CMK (cell line): ENCODE data around the gene SEMA4A.

Experiments used
- DNase-seq: peaks from one replicate; pipeline ENCODE4 v3.0.0-alpha.2; 2010; ENCODE audit warnings: low read depth

Gene SEMA4A

DNA sequence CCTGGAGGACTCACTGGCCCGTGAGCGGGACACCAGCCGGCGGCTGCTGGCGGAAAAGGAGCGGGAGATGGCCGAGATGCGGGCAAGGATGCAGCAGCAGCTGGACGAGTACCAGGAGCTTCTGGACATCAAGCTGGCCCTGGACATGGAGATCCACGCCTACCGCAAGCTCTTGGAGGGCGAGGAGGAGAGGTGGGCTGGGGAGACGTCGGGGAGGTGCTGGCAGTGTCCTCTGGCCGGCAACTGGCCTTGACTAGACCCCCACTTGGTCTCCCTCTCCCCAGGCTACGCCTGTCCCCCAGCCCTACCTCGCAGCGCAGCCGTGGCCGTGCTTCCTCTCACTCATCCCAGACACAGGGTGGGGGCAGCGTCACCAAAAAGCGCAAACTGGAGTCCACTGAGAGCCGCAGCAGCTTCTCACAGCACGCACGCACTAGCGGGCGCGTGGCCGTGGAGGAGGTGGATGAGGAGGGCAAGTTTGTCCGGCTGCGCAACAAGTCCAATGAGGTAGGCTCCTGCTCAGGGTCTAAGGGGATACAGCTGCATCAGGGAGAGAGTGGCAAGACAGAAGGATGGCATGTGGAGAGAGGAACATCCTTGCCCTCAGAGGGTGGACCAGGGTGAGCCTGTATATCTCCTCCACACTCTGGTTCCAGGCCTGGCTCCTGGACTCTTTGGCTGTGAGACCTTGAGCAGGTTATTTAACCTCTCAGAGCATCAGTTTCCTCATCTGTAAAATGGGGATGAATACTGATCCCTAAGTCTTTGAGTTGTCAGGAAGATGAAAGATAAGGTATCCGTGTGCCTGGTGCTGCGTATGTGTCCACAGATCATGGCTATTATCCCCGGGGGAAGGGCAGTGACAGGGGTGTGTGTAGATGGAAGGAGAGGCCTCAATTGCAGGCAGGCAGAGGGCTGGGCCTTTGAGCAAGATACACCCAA is 17.2 kb upstream of the SEMA4A start:
- DNase-seq, result no peak

DNA sequence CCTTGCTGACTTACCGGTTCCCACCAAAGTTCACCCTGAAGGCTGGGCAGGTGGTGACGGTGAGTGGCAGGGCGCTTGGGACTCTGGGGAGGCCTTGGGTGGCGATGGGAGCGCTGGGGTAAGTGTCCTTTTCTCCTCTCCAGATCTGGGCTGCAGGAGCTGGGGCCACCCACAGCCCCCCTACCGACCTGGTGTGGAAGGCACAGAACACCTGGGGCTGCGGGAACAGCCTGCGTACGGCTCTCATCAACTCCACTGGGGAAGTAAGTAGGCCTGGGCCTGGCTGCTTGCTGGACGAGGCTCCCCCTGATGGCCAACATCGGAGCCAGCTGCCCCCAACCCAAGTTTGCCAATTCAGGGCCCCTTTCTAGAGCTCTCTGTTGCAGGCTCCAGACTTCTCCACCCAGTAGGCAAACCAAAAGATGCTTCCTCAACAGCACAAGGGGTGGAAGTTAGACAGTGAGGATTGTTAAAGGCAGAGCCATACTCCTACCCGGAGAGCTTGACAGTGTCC is 16.4 kb upstream of the SEMA4A start:
- no peak for DNase-seq

DNA sequence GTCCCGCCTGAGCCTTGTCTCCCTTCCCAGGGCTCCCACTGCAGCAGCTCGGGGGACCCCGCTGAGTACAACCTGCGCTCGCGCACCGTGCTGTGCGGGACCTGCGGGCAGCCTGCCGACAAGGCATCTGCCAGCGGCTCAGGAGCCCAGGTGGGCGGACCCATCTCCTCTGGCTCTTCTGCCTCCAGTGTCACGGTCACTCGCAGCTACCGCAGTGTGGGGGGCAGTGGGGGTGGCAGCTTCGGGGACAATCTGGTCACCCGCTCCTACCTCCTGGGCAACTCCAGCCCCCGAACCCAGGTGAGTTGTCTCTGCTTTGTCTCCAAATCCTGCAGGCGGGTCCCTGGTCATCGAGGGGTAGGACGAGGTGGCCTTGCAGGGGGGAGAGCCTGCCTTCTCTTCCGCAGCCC is 14.9 kb upstream of the SEMA4A start:
- DNase-seq, result no peak

DNA sequence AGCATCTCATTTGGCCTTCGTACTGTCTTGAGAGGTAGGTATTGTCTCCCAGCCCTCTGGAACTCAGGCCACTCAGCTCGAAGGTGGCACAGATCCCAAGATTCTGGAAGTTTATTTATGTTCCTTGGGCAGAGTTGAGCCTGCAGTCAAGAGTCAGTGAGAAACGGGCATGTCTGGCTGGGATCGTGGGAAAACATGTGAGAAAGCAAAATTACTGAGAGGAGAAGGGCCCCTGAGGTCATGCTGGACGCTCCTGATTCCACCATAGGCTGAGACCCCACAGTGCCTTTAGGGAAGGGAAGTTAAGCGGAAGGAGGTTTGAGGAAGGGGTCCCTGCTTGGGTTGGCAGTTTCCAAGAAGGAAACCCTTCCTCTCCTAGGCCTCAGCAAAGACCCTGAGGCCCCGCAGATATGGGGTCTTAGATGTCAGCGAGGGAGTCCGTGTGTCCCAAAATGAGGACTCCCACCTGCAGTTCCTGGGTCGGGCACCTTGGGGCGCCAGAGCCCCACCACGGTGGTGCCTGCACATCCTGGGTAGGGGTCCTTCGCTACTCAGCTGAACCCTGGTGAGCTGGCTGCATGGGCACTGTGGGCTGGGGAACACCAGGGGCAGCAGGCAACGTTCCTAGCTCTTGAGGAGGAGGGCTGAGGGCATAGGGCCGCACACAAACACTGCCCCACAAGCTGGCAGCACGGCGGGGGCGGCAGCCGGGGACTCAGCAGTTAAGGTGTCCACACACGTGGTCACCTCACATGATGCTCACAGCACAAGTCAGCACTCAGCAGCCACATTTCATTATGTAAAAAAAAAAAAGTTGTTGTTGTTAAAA is 12.3 kb upstream of the SEMA4A start:
- no peak for DNase-seq

DNA sequence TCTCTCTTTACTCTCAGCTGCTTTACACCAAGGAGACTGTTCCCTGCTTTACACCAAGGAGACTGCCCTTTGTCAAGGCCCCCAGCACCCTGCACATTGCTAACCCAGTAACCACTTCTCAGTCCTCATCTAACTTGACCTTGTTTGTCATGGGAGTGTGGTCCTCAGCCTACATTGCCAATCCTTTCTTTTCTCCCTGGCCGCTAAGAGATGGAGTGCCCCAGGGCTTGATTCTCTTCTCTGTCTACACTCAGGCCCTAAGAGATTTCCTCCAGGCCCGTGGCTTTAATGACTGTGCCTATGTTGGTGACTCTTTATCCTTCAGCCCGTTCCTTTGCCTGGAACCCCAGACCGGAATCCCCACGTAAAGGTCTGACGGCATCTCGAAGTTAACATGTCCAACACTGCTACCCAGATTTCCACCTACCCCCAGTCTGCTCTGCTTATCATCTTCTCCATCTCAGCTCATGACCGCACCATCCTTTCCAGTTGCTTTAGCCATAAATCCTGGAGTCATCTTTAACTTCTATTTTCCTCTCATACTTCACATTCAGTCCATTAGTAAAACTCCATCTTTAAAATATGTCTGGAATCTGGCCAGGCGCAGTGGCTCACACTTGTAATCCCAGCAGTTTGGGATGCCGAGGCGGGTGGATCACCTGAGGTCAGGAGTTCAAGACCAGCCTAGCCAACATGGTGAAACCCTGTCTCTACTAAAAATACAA is 9.5 kb upstream of the SEMA4A start:
- DNase-seq, result no peak

DNA sequence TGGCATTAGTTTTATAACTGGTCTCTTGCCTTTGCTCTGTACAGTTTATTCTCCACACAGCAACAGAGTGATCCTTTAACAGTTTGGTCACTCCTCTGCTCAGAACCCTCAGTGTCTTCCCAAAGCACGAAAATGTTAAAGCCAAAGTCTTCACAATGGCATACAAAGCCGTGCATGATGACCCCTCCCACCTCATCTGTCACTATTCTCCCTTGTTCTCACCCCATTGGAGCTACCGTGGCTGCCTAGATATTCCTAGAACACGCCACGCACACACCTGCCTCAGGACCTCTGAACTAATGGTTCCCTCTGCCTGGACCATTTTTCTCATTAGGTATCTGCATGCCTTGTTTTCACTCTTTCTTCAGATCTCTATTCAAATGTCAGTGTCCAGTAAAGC is 8.6 kb upstream of the SEMA4A start:
- no peak for DNase-seq

DNA sequence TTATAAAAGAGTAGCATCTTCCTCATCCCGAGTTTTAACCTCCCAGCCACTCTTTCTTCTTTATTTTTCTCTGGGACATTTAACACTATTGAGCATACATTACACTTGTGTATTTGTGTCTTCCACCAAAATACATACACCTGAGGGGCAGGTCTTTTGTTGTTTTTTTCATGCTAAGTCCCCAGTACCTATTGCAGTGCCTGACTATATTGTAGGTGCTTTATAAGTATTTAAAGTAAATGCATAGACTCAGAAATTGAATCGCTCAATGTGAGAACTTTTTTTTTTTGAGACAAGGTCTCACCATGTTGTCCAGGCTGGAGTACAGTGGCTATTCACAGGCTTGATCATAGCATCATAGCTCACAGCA is 7.8 kb upstream of the SEMA4A start:
- no peak for DNase-seq

DNA sequence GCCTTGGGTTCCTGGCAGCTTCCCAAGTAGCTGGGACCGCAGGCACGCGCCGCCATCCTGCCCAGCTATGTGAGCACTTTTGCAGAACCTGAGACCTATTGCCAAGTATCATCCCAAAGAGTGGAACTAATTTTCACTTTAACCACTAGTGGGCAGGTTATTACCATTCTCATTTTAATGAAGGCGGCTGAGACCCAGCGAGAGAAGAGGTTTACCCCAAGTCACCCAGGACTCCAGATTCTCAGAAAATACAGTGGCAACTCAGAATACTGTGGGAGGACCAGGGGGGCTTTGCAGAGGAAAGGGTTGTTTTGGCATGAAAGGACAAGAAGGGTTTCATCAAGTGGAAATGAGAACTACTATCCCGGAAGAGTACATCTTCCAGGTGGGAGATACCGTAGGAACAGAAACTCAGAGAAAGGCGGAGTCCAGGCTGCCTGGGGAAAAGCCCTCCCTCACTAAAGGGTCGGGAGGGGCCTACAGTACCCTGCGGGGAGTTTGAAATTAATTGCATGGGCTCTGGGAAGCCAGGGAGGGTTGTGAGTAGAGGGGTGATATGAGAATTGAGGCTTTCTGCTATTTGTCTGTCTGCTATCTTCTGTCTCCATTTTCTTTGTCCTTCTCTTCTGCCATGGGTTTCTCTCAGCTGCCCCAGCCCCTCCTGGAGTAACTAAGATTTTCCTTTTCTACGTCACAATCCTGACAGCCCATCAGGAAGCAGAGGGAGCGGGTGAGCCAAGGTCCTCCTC is 7.2 kb upstream of the SEMA4A start:
- DNase-seq, result no peak

DNA sequence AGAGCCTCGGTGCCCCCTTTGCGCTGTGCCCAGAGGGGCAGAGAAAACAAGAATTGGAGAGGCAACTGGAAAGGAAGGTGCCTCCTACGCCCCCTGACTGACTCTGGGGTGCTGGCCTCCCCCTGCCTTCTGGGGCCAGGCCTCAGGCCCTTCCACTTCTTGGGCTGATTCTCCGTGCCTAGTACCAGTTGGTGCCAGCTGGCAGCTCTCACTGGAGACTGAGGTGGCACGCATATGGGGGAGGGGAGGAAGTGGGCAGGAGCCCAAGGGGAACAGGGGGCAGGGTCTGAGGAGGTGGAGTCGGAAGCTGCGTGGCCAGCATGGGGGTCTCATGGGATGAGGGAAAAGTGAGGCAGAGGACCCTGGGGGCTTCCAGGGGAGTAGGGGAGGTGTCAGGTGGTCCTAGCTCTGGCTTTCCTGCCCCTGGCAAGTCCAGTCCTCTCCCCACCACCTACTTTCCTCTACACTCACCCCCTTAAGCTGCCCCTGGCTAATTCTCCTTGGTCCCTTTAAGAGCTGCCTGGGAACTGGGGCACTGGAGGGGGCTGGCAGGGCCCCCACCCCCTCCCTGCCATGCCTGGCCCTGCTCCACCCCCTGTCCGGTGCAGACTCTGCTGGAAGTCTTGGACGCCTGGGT is 6.5 kb upstream of the SEMA4A start:
- no peak for DNase-seq

DNA sequence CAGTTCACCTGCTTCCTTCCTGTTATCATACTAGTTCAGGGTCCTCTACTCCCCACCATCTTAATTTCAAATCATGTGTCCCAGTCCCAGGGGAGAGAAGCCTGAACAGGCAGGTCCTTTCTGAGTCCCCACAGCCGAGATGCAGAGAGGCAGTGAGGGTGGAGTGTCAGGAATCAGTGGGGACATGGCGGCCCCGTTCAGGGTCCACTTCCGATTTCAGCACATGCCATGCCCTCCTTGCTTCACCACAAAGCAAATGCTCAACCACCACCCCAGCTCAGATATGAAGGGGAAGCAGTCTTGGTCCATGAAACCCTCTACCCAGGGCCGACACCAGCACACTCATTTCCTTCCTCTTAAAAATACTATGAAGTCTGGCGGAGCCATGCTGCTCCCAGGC is 5.2 kb upstream of the SEMA4A start:
- no peak for DNase-seq

DNA sequence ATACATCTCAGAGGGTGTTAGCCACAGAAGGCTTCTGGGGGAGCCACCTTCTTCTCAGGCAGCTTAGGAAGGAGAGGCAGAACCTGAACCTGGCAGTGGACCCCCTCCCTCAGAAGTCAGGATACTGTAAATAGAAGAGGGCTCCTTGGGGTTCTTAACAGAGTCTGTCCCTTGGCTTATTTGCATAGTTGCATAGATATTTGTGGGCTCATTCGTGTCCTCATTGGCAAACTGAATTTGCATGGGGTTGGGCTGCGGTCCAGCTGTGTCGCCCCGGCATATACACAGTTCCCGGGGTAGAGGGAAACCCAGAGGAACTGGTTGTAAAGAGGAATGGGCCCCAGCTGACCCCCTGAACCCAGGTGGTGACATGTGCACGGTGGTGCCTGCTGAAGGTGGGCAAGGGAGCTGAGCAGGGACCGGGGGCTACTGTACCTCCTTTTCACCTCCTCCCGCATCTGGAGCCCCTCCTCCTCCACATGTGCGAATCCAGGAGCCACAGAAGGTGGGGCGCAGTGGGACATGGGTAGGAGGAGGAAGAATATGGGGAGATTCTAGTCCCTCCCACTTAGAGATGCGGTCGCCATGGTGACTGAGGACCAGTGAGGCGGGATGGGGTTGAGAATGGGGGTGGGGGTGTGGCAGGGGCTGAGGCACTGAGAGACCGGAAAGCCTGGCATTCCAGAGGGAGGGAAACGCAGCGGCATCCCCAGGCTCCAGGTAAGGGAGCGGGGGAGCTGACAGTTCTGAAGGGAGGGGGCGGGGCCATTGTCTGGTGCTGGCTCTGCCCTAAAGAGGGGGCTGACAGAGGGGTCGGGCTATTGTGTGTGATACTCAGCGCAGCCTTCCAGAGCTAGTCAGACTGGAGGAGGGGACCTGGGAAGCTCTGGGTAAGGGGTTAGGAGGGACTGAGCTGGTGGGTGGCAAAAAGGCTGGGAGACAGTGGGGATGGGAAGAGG is 3.7 kb upstream of the SEMA4A start:
- DNase-seq, result no peak

DNA sequence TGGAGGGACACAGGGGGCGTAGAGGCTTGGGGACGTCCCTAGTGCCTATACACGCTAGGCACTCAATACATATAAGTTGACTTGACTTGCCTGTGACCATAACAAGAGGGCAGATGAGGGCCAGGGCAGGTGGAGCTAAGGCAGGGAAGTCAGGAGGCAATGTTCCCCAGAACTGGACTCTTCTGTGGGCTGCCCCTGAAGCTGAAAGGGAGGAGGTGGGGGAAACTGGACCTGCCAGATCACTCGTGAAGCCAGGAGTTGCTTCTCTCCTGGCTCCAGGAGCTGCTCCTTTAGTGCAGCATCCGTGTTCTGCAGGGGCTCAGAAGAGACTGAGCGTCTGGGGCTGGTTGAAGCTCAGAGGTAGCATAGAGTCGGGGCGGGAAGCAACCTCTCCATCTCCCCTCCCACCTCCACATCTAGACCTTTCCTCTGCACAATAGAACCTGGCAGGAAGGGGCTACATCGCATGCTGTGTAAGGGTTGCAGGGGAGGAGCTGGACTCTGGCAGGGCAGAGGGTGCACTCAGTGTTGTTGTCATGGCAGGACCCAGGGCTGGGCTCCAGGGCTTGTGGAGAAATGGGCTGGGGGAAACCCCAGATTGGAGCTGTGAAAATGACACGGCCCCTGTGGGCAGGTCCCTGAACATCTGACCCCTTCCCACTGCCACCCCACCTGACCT is 2.9 kb upstream of the SEMA4A start:
- DNase-seq, result no peak

DNA sequence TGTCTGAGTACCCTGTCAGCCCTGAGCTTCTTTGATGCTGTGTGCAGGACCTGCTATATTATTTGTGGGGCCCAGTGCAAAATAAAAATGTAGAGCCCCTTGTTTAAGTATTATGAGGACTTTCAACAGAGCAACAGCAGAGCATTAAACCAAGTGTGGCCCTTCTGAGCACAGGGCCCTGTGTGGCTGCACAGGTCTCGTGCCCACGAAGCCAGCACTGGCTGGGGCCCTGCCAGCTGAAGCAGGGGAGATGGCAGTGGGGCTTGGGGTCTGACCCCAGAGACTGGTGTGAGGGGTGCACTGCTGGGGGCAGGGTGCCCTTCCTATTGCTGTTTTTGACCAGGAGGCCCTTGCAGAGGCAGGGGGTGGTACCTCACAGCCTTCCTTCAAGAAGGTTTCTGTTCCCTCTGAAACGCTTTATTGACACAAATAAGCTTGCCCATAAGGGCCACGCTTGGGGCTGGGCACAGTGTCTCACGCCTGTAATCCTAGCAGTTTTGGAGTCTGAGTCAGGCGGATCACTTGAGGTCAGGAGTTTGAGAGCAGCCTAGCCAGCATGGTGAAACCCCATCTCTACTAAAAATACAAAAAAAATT is 2.2 kb upstream of the SEMA4A start:
- DNase-seq, result no peak

DNA sequence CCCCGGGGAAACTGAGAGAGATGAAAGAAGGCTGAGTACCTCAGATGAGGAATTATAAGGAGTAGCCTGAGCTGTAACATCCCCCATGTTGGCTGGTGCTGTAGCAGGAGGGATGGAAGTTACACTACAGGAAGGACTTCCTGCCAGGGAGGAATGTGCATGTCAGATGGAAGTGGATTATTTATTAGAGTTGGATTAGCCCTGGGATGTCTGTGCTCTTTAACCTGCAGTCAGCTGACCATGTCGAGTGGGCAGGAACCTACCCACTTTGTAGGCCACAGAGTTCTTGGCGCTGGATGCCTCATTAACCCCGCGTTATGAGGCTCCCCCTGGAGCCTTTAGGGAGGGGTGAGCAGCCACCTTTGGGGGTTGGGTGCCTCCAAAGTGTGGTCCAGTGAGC is 757 bp upstream of the SEMA4A start:
- DNase-seq, result no peak

DNA sequence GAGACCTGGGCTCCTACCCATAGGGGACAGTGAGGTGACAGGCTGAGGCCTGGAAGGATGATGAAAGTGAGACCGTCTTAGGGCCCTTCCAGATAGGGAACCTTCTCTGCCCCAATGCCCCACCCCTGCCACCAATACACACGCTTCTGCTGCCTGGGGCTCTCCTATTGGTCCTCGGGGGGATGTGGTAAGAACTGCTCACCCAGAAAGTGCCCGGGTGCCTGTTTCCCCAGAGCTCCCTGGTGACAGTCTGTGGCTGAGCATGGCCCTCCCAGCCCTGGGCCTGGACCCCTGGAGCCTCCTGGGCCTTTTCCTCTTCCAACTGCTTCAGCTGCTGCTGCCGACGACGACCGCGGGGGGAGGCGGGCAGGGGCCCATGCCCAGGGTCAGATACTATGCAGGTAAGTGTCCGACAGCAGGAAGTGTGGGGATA is 948 bp downstream of the SEMA4A start:
- peak; percentile 38 for DNase-seq

DNA sequence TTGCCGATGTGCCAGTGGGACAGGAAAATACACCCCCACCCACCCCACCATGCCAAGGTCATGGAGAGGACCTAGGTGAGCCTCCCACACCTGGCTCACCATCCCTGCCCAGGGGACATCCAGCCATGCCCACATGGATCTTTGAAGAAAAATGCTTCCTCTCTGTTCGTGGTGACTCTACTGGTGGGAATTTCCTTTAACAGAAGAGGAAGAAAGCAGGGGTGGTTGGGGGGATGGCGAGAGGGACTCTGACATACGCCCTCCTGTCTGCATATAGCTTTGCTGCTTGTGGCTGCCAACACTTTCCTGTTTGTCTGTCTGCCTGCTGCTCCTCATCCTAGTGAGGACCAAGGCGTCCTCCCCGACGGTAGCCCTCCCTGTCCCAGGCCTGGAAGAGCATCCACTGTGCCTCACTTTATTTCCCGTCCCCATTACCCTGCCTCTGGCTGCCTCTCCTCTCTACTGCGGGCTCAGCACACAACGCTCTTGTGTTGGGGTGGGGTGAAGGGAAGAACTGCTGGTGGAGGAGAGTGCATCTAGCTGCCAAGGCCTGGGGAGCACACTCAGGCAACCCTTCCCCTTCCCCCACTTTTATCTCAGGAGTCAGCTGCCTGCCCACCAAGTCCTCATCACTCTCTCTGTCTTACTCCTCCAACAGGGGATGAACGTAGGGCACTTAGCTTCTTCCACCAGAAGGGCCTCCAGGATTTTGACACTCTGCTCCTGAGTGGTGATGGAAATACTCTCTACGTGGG is 2.5 kb downstream of the SEMA4A start:
- DNase-seq, result no peak

DNA sequence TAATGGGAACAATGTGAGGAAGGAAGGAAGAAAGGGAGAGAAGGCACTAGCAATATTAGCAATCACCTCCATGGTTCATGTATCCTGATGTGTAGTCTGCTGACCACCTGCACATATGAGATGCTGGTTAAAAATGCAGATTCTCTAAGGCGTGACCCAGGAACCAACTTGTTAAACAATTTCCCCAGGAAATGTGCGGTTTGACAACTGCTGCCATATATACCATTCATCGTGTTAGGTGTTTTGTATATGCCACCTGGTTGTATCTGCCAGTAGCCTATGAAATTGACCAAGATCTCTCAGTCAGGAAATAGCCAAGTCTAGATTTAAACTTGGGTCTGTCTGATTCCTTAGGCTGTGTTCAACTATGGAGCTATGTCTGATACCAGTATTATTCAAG is 4.1 kb downstream of the SEMA4A start:
- no peak for DNase-seq

DNA sequence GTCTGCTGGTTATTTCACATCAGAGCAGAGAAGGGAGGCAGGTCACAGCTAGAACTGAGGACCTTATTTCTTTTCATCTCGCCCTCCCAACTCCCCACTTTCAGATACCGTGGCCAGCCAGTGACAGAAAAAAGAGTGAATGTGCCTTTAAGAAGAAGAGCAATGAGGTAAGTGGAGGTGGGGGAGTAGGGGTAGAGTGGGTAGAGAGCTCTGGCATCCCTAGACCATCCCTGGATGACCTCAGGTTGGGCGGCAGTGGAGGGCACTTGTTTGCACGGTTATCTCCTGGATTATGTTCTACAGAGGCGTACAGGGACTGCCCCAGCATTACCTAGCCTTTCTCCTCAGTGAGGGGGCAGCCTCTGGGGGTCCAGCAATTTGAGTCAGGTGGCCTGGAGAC is 4.6 kb downstream of the SEMA4A start:
- DNase-seq, result no peak
